T follicular helper cell (primary cell): ENCODE results near the gene GPBAR1.

Experiments used
- DNase-seq: peaks from one replicate; pipeline ENCODE4 v3.0.0-alpha.2; 2020; ENCODE audit warnings: low read depth

The GPBAR1 gene

DNA sequence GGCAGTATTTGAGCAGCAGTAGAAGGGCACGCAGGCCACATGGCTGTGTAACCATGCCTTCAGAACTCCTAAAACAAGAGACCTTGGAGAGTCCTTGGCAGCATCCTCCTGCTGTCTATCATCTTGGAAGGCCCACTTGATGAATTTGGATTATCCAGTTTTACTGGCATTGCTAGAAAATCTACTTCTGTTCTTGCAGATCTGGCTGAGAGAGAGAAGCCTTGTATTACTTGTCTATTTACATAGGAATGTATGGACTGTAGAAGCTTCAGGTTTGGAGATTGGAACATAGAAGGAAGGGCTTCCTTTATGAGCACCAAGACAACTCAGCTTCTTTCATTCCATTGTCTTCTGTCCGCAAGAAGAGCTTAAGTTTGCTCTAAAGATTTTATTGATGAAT, 16.1 kb upstream of the GPBAR1 start:
- DNase-seq: no peak

DNA sequence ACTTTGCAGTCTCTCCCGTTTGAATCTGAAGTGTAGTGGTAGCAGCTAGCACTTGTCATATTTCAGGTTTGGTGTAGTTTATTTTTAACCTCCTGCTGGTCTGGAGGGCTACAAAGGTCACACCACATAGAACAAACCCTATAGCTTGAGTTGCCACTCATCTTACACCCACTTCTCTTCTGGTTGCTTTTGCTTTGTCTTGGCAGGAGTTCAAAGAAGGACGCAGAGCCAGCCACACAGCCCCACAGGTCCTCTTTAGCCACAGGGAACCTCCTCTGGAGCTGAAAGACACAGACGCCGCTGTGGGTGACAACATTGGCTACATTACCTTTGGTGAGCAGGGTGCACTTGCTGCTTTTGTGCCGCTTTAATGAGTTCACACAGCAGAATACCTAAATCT, 15.6 kb upstream of the GPBAR1 start:
- DNase-seq: no peak

DNA sequence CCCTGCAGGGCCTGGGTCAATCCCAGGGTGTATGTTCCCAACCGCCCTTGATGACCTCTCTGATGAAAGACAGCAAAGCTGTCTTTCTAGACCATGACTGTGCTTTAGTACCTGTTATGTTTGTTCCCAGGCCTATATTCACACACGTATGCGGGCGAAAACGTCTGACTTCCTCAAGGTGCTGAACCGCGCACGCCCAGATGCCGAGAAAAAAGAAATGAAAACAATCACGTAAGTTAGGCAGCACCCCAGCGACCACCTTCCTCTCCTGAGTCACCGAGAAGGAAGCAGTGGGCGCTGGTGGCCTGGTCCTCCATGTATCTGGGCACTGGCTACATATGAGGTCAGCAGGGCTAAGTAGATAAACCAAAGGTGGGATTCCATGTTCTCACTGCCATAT, 11.1 kb upstream of the GPBAR1 start:
- DNase-seq: no peak

DNA sequence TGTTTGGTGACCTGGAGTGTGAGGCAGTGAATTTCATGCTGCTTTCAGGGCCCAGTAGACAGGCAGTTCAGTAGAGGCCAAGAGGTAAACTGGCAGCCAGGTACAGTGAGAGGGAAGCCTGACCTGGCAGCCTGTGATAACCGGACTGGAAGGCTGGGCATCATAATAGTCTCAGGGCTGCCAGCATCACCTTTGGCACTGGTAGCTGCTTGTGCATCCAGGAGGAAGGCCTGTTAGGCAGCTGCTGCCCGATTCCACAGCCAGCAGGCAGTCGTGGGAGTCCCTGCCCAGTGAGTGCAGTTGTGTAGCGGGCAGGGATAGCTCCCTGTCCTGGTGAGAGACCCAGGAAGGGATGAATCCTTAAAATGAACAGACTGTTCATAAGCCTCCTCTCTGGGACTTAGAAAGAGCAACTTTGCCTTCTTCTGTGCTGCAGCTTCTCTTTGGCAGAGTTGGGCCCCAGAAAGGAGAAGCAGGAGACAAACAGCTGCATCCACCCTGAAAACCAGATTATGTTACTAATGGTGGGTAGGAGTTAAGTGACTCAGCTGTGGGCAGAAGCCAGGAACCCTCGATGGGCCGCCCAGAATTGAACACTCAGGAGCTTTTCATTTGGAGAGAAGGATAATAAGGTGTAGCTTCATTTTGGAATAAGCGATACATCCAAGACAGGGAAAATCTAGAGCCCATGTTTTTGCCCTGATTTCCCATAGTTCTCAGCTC, 8.1 kb upstream of the GPBAR1 start:
- no peak for DNase-seq

DNA sequence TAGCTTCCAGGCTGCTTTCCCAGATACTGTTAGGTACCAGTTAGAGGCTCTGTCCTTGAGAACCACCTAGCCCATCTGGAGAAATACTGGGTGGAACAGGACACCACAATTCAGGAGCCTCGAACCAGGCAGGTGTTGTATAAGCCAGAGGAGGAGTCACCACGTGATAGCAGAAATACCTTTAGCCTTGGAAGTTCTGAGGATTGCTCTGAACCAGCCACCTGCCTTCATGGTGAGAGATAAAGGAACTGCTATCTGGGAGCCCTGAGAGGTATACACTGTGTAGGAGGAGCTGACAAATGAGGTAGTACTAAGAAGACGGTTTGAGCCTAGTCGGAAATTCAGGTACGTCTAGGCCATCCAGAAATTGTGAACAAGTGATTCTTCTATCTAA, 7.6 kb upstream of the GPBAR1 start:
- DNase-seq: no peak

DNA sequence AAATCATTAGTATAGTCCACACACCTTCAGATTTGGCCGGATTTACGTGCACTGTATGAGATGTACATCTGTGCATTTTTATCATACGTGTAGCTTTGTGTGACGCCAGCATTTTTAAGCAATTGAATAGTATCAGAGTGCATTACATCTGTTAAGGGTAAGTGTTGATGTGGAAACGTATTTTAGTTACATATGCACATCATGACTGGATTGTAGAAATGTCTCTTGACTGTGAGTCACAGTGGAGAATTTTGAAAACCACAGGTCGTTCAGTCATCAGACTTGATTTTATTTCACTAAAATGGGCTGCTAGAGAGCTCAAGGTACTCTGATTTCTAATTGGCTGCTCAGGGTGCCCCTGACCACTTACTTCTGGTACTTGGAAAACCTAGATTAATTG, 5.4 kb upstream of the GPBAR1 start:
- no peak for DNase-seq

DNA sequence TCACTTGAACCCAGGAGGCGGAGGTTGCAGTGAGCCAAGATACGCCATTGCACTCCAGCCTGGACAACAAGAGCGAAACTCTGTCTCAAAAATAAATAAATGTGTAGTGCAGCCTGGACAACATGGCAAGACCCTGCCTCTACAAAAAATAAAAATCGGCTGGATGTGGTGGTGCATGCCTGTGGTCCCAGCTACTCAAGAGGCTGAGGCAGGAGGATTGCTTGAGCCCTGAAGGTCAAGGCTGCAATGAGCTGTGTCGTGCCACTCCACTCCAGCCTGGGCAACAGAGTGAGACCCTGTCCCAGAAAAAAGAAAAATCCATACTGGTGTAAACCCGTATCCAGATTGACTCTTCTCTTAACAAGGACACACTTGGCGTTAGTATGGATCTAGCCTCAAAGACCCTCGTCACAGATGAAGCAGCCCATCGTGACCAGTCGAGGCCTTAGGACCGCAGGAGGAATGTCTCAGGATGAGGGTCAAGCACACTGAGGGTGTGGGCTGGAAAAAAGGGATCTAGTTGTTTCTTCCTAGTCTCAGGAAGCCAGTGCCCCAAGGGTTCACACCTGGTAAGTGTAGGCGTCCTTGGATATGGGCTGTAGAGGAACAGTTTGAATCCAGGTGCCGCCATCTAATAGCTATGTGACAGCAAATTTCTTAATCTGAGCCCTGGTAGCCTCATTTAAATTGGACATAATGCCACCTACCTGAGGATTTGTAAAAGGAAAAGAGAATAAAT, 4.0 kb upstream of the GPBAR1 start:
- no peak for DNase-seq

DNA sequence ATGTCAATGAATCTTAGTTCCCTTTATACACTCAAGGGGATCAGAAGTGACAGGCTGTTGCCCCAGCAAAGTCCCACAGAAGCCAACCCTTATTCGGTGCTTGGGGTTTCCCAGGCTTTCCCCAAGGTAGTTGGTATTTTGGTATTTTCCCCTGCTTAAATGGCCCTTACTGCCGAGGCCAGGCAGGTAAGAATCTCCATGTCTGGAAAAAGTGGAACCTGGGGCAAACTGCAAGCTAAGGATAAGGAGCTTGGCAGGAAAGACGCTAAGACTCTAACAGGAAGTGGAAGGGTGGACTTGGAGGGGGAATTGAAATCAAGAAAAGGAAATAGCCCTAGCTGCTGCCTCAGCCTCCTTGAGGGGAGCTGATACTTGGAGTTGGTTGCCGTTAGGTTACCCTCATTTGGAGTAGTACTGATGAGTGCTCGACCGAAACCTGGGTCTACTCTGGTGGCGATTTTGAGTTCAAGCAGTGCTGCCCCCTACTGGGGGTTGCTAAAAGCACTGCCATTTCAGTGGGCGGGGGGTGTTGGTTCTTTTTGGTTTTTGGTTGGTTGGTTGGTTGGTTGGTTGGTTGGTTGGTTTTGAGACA, 3.3 kb upstream of the GPBAR1 start:
- peak; percentile 48 for DNase-seq

DNA sequence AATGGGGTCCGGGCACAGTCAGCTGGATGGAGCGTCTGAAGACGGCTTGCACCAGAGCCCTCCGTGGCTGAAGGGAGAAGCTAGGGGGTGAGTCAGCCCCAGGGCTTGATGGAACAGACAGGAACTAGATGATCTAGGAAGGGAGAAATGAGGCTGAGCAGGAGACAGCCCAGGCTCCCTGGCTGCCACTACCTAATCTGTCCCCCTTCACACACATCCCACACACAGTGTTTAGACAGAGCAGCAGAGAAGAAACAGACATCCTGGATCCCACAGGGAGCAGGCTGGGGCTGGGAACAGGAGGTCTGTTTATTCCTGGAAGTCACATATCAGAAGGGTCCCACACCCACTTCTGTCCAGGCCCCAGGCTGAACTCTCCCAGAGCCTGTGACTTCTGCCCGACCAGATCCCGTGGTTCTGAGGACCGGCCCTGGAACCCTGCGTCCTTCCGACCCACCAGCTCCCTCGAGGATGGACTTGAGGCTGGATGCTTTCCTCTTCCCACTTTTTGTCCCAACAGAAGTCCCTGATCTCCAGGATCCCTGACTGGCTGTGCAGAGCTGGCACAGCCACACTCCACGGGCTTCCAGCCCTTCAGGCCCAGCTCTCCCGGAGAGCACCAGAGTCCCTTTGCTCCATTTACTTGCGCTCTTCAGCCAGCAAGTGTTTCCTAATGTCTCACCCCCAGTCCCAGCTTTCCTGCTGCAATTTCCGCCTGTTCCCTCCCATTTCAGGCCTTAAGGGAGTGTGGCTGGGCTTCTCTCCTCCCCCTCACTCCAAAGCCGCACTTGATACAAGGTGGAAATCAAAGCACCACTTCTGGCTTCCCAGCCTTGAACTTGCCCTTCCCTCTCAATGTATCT, 1.5 kb upstream of the GPBAR1 start:
- no peak for DNase-seq

DNA sequence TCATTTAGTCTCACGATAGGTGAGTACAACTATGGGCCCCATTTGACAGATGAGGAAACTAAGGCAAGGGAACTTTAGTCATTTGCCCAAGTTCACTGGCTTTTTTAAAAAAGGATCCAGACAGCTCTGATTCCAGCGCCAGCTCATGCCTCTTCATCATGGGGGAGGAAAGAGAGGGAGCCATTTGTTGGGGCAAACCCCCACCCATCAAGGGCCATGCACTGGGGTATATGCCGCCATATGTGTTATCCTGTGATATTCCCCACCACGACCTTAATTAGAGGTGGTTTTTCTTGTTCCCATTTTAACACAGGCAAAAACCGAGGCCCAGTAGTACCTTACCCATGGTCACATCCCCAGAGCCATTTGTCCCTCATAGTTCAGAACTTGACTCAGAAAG, 649 bp upstream of the GPBAR1 start:
- DNase-seq: no peak

DNA sequence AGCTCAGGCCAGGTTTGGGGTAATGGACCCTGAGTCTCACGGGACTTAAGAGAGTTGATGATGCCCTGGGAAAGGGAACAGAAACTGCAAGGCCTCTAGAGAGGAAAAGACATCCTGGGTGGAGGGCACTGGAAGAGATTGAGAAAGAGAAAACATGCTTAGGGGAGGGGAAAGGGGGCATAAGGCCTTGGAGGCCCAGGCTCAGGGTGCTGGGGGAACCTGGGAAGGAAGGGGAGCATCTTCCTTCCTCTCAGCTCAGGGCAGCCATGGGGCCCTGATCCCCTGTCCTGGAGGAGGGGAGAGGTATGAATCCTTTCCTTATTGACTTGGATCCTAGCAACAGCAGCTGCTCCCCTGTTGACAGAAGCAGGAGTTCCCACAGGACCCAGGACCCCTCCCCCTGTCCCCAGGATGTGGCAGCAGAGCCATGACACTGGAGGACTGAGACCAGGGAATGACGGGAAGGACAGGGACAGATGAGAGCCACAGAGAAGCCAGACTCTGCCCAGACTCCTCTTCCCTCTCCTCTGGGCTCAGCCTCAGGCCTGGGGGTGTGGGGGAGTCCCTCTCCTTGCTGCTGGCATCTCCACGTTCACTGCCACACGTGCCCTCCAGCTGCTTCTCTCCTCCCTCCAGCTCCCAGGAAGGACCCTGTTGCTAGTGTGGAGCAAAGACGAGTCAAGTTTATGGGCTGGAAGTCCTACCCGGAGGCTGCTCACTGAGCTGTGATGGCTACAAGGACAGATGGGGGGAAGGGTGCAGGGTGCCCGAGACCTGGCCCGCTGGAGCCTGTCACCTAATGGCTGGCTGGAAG, 815 bp downstream of the GPBAR1 start:
- DNase-seq: no peak

DNA sequence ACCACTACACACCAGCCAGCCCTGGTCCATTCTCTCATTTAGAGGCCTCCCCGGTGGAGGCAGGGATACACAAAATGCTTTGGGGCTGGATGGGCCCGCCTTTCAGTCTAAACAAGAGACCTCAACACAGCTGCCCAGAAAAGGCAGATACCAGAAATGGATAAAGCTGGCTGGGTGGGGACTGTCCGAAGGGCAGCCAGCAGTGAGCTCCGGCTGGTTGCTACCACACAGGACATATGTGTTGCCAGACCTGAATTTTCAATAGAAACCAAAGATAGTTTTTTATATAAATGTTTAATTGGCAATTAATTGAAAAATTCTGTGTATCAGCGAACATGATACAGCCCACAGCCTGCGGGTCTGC, 1.4 kb downstream of the GPBAR1 start:
- no peak for DNase-seq

DNA sequence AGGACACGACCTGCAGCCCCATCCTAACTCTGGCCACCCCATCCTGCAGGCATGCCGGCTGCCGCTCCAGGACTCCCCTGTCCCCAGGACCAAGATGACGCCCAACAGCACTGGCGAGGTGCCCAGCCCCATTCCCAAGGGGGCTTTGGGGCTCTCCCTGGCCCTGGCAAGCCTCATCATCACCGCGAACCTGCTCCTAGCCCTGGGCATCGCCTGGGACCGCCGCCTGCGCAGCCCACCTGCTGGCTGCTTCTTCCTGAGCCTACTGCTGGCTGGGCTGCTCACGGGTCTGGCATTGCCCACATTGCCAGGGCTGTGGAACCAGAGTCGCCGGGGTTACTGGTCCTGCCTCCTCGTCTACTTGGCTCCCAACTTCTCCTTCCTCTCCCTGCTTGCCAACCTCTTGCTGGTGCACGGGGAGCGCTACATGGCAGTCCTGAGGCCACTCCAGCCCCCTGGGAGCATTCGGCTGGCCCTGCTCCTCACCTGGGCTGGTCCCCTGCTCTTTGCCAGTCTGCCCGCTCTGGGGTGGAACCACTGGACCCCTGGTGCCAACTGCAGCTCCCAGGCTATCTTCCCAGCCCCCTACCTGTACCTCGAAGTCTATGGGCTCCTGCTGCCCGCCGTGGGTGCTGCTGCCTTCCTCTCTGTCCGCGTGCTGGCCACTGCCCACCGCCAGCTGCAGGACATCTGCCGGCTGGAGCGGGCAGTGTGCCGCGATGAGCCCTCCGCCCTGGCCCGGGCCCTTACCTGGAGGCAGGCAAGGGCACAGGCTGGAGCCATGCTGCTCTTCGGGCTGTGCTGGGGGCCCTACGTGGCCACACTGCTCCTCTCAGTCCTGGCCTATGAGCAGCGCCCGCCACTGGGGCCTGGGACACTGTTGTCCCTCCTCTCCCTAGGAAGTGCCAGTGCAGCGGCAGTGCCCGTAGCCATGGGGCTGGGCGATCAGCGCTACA, 2.1 kb downstream of the GPBAR1 start:
- no peak for DNase-seq

DNA sequence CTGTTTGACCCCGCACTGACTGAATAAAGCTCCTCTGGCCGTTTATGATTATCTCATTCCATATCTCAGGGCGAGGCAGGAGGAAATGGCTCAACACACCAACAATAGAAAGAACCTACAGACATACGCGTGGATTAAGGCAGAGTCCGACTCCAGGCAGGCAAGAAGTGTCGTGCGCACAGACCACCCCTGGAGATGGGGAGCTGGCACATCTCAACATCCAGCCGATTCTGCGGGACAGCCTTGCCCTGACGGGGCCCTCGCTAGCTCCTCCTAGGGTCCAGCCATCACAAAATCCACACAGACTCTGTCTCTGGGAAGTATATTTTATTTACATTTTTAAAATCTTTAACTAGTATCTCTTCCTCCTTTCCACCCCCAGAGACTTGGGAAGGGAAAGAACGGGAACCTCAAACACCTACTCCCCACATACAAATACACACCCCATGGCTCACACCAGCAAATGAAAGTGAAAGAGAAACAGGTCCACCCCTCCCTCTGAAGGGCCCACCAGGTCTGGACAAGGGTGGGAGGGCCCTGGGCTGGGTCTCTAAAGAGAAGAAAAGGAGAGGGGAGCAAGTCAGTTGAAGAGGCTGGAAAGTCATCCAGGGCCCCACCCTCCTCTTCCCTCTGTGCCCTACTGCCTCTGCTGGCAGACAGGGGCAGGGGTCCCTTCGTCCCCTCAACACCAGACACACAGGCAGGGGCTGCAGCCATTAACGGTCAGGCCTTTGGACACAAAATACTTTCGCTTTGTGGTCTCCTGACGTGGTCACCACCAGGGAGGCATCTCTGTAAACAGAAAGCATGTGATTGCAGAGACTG, 3.2 kb downstream of the GPBAR1 start:
- no peak for DNase-seq

DNA sequence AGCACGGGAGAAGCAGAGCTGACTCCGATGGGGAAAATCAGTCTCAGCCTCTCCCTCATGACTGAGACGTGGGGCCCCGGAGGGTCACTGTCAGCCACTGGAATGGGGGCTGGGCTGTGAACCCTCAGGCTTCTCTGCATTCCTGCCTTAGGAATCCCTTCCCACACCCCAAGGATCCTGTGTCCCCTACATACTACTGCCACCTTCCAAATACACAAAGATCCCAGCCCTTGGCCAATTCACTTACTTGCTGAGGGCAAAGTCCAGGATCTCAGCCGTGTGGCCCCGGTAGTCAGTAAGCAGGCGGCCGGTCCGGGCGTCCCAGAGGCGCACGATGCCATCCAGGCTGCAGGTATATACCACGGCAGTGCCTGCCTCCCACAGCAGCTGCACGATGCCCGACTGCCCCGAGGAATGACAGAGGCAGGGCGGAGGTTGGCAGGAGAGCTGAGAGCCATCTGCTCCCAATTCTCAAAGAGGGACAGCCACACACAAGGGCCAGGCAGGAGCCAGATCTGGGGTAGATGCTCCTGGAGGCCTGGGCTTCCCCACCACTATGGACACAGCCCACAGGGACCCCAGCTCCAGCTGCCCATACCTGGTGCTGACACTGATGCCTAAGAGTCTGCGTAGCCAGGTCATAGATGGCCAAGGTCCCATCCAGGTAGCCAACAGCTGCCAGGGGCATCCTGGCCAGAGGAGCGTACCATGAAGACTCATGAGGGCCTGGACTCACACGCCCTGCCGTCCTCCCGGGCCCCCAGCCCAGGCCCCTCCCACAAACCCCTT, 4.2 kb downstream of the GPBAR1 start:
- DNase-seq: no peak

DNA sequence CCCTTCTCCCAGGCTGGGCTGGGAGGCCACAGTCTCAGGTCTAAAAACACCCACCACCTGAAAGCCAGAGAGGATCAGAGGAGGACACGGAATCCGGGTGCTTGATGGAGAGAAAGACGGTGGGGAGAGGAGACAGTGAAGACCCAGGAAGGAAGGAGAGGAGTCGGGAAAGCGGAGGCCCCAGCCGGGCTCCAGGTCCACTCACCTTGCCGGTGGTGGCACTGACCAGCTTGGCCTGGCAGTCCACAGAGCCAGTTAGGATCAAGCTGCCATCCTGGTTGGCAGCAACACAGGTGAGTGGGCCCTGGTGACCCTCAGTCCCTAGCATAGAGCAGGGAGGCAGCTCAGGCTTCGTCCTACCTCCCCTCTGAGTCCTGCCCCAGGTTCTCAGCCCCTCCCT, 4.8 kb downstream of the GPBAR1 start:
- DNase-seq: no peak

DNA sequence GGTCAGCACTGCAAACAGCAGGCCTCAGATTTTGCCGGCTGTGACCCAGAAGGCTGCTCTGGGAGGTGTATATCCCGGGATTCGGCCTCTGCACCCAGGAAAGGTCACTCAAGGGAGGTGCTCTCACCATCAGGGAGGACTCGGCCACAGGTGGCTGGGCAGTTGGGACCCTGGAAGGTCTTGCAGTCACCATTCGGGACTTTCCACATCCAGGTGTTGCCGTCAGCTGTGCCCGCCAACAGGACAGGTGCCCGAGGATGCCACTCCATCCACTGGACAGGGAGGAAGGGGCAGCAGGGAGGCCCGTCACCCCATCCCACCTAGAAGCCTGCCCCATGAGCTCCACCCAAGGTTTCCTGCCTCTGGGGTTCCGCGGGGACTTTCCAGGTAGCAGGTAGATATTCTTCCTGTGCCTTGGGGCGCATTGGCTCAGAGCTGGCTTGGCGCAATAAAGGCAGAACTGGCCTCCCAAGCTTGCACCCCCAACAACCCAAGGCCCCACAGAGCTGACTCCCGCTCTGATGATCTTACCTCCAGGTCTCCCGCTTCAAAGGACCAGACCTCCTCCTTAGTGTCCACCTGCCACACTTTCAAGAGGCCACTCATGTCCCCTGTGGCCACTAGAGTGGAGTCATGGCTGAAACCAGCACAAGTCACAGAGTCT, 5.6 kb downstream of the GPBAR1 start:
- DNase-seq: no peak

DNA sequence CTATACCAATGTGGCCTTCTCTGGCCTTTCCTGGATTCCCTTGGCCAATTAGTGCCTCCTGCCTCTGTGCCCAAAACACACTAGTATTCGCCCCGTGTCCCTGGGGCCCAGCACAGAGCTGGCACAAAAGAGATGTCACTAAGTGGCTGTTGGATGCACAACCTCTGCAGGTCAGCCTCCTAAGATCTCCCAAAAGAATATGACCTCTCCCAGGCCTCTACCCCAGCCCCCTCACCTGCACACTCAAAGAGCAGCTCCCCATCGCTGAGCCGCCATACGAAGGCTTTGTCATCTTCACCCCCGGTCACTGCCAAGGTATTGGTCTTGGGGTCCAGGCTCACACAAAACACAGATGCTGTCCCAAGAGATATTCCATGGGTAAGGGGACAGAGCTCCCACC, 6.4 kb downstream of the GPBAR1 start:
- DNase-seq: no peak
